Cardiac muscle cell (in vitro differentiated cells and primary cell): ENCODE results near the gene PROZ. TPM values are rescaled to one million over a fixed set of nuclear protein-coding genes. Genes with fewer than 3 reads are reported as not detected.
A peak's percentile ranks its signal among the peaks of the same experiment; 100 is the strongest.

ENCODE experiments used
- DNase-seq, 2 donors: peaks; one replicate each; pipeline versions ENCODE4 v3.0.0 to v3.0.0-alpha.2; 2010 to 2017; ENCODE audit warnings: low read depth in 1 of 2, low spot score in 1 of 2
- H3K27ac ChIP-seq: fragments of 200-600 bp; sonication (generic); 2 replicates; pipeline ENCODE4 v1.5.1; 2016
- H3K27me3 ChIP-seq: fragments of 200-600 bp; sonication (generic); 2 replicates; pipeline ENCODE4 v1.6.0; 2016; ENCODE audit warnings: control low read depth
- H3K36me3 ChIP-seq: fragments of 200-600 bp; sonication (generic); 2 replicates; pipeline ENCODE4 v1.5.1; 2016; ENCODE audit warnings: control low read depth
- H3K4me1 ChIP-seq: fragments of 200-600 bp; sonication (generic); 2 replicates; pipeline ENCODE4 v1.8.1; 2017; ENCODE audit warnings: low read depth, mild to moderate bottlenecking, mixed run types
- H3K4me3 ChIP-seq: fragments of 200-600 bp; sonication (generic); 2 replicates; pipeline ENCODE4 v1.5.1; 2016; ENCODE audit warnings: mild to moderate bottlenecking
- H3K9me3 ChIP-seq: fragments of 200-600 bp; sonication (generic); 2 replicates; pipeline ENCODE4 v1.5.1; 2017; ENCODE audit warnings: low read depth, mild to moderate bottlenecking, control low read depth
- CTCF ChIP-seq: IDR thresholded peaks from 2 replicates; pipeline ENCODE4 v1.5.1; 2012; ENCODE audit warnings: low read depth, mild to moderate bottlenecking, low read length
- polyA plus RNA-seq: library from polyadenylated mRNA; unstranded; fragments of >200 nt; fragmentation: Nextera tagmentation; extraction: Ambion mirVana; gene quantifications from 2 replicates; pipeline ENCODE4 v1.2.1, GENCODE V29; 2016
- total RNA-seq: library from RNA; depleted of rRNA; stranded (reverse); fragments of >200 nt; gene quantifications from 2 replicates; pipeline ENCODE4 v1.2.3, GENCODE V29; 2016

PROZ gene
- total and polyA plus RNA-seq, 2 experiments from 2014 or later: 0.42 TPM; not detected in 1

GRCh38 chr13:113207460-113207859, 49.0 kb downstream of the PROZ start:
- H3K27ac ChIP-seq: no peak overlapping the region
- peak overlapping the region; percentile 81 for H3K4me3 ChIP-seq
- H3K36me3 ChIP-seq: peaks cover 3% of the 10 kb centered on the region
- no peaks in the 10 kb centered on the region for H3K9me3 ChIP-seq
- no peak for TF ChIP-seq CTCF
- no peak for DNase-seq
- H3K27me3 ChIP-seq: no peaks in the 10 kb centered on the region
- peaks cover 38% of the 10 kb centered on the region for H3K4me1 ChIP-seq

- peak; percentile 59 to 60 for DNase-seq
- no peaks in the 10 kb centered on the region for H3K27me3 ChIP-seq
- peak overlapping the region; percentile 98 for H3K27ac ChIP-seq
- peaks cover 33% of the 10 kb centered on the region for H3K4me1 ChIP-seq
- no peaks in the 10 kb centered on the region for H3K9me3 ChIP-seq
- no peak for TF ChIP-seq CTCF
- H3K4me3 ChIP-seq: peak overlapping the region; percentile 81
- H3K36me3 ChIP-seq: peaks cover 3% of the 10 kb centered on the region
Observed at GRCh38 chr13:113207890-113208420, 49.5 kb downstream of the PROZ start.

GRCh38 chr13:113208421-113209335, 50.2 kb downstream of the PROZ start, which contains the start of gene PCID2:
Gene PCID2 (minus strand): TSS chr13:113208669. CDS start chr13:113208634, 35 bp downstream.
- Histone ChIP-seq H3K27me3 (no peaks in the 10 kb centered on the region), H3K27ac (peak within 1 kb of the TSS; percentile 98), H3K36me3 (peaks cover 3% of the 10 kb centered on the region), H3K9me3 (no peaks in the 10 kb centered on the region), H3K4me3 (peak within 1 kb of the TSS; percentile 81), H3K4me1 (peaks cover 26% of the 10 kb centered on the region)
- peak; percentile 92 to 94 for DNase-seq
- TF ChIP-seq CTCF: no peak

- H3K36me3 ChIP-seq: peaks cover 3% of the 10 kb centered on the region
- no peaks in the 10 kb centered on the region for H3K27me3 ChIP-seq
- peak within 1 kb of the TSS; percentile 81 for H3K4me3 ChIP-seq
- peak within 1 kb of the TSS; percentile 98 for H3K27ac ChIP-seq
- DNase-seq: peak; percentile 82 to 90
- no peak for TF ChIP-seq CTCF
- H3K4me1 ChIP-seq: peaks cover 23% of the 10 kb centered on the region
- no peaks in the 10 kb centered on the region for H3K9me3 ChIP-seq
Observed at GRCh38 chr13:113209336-113209758, 50.9 kb downstream of the PROZ start, which contains the start of gene CUL4A. Gene CUL4A (plus strand): TSS chr13:113209613. CDS start chr13:113209628, 15 bp downstream.

GRCh38 chr13:113209759-113210421, 51.4 kb downstream of the PROZ start:
- Histone ChIP-seq H3K27ac (peak overlapping the region; percentile 98), H3K4me1 (peaks cover 17% of the 10 kb centered on the region), H3K4me3 (peak overlapping the region; percentile 81), H3K27me3 (no peaks in the 10 kb centered on the region), H3K9me3 (no peaks in the 10 kb centered on the region), H3K36me3 (peaks cover 3% of the 10 kb centered on the region)
- peak; percentile 59 to 60 for DNase-seq
- no peak for TF ChIP-seq CTCF
